HCT116 (cell line): ENCODE measurements around the gene SLC4A5.

ENCODE experiments used
- CBX3 ChIP-seq: IDR thresholded peaks from 2 replicates; pipeline ENCODE4 v1.6.1; 2012; ENCODE audit warnings: low read depth
- CEBPB ChIP-seq: IDR thresholded peaks from 2 replicates; pipeline ENCODE4 v1.6.1; 2012; ENCODE audit warnings: low read depth
- JUND ChIP-seq: IDR thresholded peaks from 2 replicates; pipeline ENCODE4 v1.6.1; 2012
- POLR2A ChIP-seq: IDR thresholded peaks from 2 replicates; pipeline ENCODE4 v1.7.0; 2011; ENCODE audit warnings: borderline replicate concordance; ENCODE audit not compliant: insufficient read depth, insufficient read length; ENCODE audit errors: extremely low read depth
- POLR2AphosphoS5 ChIP-seq: IDR thresholded peaks from 2 replicates; pipeline ENCODE4 v1.6.1; 2011; ENCODE audit warnings: mild to moderate bottlenecking, low read depth, low read length, moderate library complexity
- RAD21 ChIP-seq: IDR thresholded peaks from 2 replicates; pipeline ENCODE4 v1.6.1; 2012; ENCODE audit warnings: low read depth, mild to moderate bottlenecking
- TF ChIP-seq, protein P1 (sequence below): IDR thresholded peaks from 2 replicates; pipeline ENCODE4 v1.6.1; 2012
- TF ChIP-seq, protein P2 (sequence below), 3 experiments: fragments of 200-600 bp in 1 of 3; sonication (generic) in 1 of 3; IDR thresholded peaks in 2 of 3; conservative IDR thresholded peaks in 1 of 3; 2 replicates each; pipeline ENCODE4 v1.5.1; 2012 to 2017; ENCODE audit warnings: low read depth in 2 of 3, low read length in 2 of 3, antibody characterized with exemption in 1 of 3, borderline replicate concordance in 1 of 3, control low read depth in 1 of 3, mild to moderate bottlenecking in 1 of 3, mixed read lengths in 1 of 3, mixed run types in 1 of 3, moderate library complexity in 1 of 3; ENCODE audit not compliant: insufficient read depth in 1 of 3
- TF ChIP-seq, protein P3 (sequence below): IDR thresholded peaks from 2 replicates; pipeline ENCODE4 v1.6.1; 2012; ENCODE audit warnings: low read depth
- TF ChIP-seq, protein P4 (sequence below): IDR thresholded peaks from 2 replicates; pipeline ENCODE4 v1.6.1; 2011; ENCODE audit warnings: mild to moderate bottlenecking, low read length, moderate library complexity; ENCODE audit not compliant: insufficient replicate concordance; ENCODE audit errors: extremely low read depth

DNA sequence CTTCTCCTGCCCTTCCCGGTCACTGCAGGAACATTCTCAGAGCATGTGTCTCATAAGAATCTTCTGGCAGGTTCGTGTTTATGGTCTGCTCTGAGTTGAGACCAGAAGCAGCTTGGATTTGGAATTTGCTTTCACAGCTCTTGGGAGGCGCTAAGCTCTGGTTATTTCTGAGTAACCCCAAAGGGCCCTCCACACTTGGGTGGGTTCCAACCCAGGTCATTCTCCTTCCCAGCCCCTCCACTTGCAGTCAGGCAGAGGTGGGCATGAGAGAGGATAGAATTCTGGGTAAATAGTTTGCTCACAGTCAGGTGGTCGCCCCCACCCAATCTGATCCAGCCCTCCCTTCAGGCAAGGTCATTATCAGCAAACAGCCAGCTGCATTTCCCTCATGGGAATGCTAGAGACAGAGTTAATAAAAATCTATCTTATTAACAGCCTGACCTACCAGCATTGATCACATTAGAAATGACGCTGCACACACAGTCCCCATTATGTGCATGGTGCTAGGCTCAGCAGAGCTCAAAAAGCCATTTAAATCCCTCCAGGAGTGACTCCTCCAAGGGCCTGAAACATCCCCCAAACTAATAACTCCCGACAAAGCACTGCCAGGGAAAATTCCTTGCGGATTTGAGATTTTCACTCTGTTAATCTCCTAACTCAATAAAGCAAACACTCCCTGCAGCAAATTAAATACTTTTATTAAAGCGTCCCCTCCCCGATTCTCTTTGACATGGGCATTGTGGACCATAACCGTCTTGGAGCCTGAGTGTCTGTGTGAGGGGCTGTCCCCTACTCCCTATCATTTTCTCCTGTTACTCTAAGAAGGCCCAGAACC lies 61.9 kb downstream of the SLC4A5 start:
- TF ChIP-seq, protein P1, sequence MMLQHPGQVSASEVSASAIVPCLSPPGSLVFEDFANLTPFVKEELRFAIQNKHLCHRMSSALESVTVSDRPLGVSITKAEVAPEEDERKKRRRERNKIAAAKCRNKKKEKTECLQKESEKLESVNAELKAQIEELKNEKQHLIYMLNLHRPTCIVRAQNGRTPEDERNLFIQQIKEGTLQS = no peak
- TF ChIP-seq, protein P2, sequence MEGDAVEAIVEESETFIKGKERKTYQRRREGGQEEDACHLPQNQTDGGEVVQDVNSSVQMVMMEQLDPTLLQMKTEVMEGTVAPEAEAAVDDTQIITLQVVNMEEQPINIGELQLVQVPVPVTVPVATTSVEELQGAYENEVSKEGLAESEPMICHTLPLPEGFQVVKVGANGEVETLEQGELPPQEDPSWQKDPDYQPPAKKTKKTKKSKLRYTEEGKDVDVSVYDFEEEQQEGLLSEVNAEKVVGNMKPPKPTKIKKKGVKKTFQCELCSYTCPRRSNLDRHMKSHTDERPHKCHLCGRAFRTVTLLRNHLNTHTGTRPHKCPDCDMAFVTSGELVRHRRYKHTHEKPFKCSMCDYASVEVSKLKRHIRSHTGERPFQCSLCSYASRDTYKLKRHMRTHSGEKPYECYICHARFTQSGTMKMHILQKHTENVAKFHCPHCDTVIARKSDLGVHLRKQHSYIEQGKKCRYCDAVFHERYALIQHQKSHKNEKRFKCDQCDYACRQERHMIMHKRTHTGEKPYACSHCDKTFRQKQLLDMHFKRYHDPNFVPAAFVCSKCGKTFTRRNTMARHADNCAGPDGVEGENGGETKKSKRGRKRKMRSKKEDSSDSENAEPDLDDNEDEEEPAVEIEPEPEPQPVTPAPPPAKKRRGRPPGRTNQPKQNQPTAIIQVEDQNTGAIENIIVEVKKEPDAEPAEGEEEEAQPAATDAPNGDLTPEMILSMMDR (IDR thresholded peaks at IDR 0.05 in 2 of 3, conservative IDR thresholded peaks at IDR 0.05 in 1 of 3; ENCODE audit: borderline replicate concordance in 1 of 3, insufficient read depth in 1 of 3, low read depth in 2 of 3, low read length in 2 of 3) = no peak
- TF ChIP-seq, protein P3, sequence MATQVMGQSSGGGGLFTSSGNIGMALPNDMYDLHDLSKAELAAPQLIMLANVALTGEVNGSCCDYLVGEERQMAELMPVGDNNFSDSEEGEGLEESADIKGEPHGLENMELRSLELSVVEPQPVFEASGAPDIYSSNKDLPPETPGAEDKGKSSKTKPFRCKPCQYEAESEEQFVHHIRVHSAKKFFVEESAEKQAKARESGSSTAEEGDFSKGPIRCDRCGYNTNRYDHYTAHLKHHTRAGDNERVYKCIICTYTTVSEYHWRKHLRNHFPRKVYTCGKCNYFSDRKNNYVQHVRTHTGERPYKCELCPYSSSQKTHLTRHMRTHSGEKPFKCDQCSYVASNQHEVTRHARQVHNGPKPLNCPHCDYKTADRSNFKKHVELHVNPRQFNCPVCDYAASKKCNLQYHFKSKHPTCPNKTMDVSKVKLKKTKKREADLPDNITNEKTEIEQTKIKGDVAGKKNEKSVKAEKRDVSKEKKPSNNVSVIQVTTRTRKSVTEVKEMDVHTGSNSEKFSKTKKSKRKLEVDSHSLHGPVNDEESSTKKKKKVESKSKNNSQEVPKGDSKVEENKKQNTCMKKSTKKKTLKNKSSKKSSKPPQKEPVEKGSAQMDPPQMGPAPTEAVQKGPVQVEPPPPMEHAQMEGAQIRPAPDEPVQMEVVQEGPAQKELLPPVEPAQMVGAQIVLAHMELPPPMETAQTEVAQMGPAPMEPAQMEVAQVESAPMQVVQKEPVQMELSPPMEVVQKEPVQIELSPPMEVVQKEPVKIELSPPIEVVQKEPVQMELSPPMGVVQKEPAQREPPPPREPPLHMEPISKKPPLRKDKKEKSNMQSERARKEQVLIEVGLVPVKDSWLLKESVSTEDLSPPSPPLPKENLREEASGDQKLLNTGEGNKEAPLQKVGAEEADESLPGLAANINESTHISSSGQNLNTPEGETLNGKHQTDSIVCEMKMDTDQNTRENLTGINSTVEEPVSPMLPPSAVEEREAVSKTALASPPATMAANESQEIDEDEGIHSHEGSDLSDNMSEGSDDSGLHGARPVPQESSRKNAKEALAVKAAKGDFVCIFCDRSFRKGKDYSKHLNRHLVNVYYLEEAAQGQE = no peak
- TF ChIP-seq POLR2A (no peak), CEBPB (no peak), CBX3 (no peak), RAD21 (no peak), JUND (no peak), POLR2AphosphoS5 (no peak)
- TF ChIP-seq, protein P4, sequence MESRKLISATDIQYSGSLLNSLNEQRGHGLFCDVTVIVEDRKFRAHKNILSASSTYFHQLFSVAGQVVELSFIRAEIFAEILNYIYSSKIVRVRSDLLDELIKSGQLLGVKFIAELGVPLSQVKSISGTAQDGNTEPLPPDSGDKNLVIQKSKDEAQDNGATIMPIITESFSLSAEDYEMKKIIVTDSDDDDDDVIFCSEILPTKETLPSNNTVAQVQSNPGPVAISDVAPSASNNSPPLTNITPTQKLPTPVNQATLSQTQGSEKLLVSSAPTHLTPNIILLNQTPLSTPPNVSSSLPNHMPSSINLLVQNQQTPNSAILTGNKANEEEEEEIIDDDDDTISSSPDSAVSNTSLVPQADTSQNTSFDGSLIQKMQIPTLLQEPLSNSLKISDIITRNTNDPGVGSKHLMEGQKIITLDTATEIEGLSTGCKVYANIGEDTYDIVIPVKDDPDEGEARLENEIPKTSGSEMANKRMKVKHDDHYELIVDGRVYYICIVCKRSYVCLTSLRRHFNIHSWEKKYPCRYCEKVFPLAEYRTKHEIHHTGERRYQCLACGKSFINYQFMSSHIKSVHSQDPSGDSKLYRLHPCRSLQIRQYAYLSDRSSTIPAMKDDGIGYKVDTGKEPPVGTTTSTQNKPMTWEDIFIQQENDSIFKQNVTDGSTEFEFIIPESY = no peak
